HG03354 (cell line): ENCODE results near the gene OPCML.

Source experiments
- ATAC-seq: cut with Tn5 transposase; IDR thresholded peaks from one replicate; pipeline ENCODE4 v1.9.1; 2021; ENCODE audit warnings: mild to moderate bottlenecking; ENCODE audit not compliant: unreplicated experiment, poor library complexity, severe bottlenecking

OPCML gene

GRCh38 chr11:133541720-133542095 lies 9.4 kb upstream of the OPCML start:
- ATAC-seq: no peak

GRCh38 chr11:133541021-133541719 lies 8.9 kb upstream of the OPCML start:
- no peak for ATAC-seq

- ATAC-seq: no peak
These were observed 3.9 kb upstream of the OPCML start for GRCh38 chr11:133536198-133536597.

GRCh38 chr11:133533205-133533604 lies 904 bp upstream of the OPCML start:
- ATAC-seq: no peak

GRCh38 chr11:133531458-133531857 lies 843 bp downstream of the OPCML start:
- ATAC-seq: no peak

GRCh38 chr11:133530501-133530835 lies 1.8 kb downstream of the OPCML start:
- no peak for ATAC-seq

- no peak for ATAC-seq
These were observed 2.3 kb downstream of the OPCML start for GRCh38 chr11:133529807-133530500.

GRCh38 chr11:133526790-133527189 lies 5.5 kb downstream of the OPCML start:
- ATAC-seq: no peak

GRCh38 chr11:133525976-133526375 lies 6.3 kb downstream of the OPCML start:
- no peak for ATAC-seq

- ATAC-seq: no peak
These were observed 7.8 kb downstream of the OPCML start for GRCh38 chr11:133524488-133524887.

- ATAC-seq: no peak
These were observed 10.0 kb downstream of the OPCML start for GRCh38 chr11:133522344-133522743.

- no peak for ATAC-seq
These were observed 10.8 kb downstream of the OPCML start for GRCh38 chr11:133521502-133521901.

- no peak for ATAC-seq
These were observed 11.6 kb downstream of the OPCML start for GRCh38 chr11:133520707-133521106.

- no peak for ATAC-seq
These were observed 12.7 kb downstream of the OPCML start for GRCh38 chr11:133519560-133519959.

GRCh38 chr11:133518702-133519264 lies 13.5 kb downstream of the OPCML start:
- no peak for ATAC-seq

- ATAC-seq: no peak
These were observed 15.5 kb downstream of the OPCML start for GRCh38 chr11:133516845-133517244.

- ATAC-seq: no peak
These were observed 17.2 kb downstream of the OPCML start for GRCh38 chr11:133515107-133515506.

- ATAC-seq: no peak
These were observed 22.2 kb downstream of the OPCML start for GRCh38 chr11:133509924-133510697.

GRCh38 chr11:133508468-133508867 lies 23.8 kb downstream of the OPCML start:
- ATAC-seq: no peak

- no peak for ATAC-seq
These were observed 25.1 kb downstream of the OPCML start for GRCh38 chr11:133507185-133507584.
